ENCODE results near the gene PHF21B.

PHF21B gene

DNA sequence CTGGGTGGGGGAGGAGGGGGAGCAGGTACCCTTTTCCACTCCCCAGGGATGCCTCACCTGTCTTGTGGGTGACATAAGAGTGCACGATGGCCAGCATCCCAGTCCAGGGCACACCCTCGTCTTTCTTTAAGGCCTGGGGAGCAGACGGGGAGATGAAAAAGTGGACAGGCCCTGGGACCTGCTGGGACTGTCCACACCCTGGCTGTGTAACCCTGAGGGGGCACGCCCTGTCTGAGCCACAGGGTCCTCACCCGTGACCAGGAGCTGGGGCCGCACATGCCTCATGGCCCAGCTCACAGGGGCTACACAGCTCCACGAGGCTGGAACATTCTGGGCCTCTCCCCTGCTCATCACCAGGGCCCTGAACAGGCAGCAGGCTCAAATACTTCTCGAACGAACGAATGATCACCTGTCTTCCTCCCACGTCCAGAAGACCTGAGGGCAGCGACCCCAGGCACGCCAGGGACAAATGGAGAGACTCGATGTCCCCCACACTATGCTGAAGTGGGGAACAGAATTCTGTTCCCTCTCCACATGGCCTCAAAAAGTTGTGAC, 123.9 kb downstream of the PHF21B start:
- TF ChIP-seq REST (IDR thresholded peaks at IDR 0.05; ENCODE audit: low read depth): no peak
- no peak for TF ChIP-seq NFIC (IDR thresholded peaks at IDR 0.05)

DNA sequence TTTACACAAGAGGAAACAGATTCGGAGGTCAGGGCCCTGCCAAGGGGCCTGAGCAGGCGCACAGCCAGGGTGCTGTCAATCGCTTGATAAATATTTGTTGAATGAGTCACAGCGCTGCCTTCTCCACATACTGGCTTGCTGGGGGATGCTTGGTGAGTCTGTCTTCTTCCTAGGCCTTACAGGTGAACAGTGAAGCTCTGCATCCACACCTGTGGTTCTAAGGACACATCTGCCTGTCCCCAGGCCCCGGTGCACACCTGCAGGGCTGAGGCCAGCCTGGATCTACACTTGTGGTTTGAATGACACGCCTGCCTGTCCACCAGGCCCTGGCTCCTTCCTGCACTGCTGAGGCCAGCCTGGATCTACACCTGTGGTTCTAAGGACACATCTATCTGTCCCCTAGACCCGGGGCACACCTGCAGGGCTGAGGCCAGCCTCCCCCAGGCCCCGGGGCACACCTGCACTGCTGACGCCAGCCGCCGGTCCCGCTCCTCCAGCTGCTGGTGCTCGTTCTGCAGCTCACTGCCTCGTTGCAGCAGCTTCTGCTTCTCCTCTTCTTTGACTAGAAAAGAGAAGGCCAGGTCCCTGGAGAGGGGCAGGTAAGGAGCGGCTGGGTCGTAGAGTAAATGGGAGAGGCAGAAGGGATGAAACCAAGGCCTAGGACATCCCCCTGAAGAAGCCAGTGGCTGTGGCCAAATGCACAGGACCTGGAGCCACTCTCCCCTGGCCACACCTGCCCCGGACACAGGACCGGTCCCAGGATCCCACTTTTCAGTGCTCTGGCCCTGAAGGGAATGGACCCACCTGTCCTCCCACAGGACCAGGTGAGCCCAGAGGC, 124.6 kb downstream of the PHF21B start:
- no peak for TF ChIP-seq REST (IDR thresholded peaks at IDR 0.05; ENCODE audit: low read depth)
- TF ChIP-seq ZBTB7A (IDR thresholded peaks at IDR 0.05; ENCODE audit: low read depth): no peak
- no peak for TF ChIP-seq TCF12 (IDR thresholded peaks at IDR 0.05; ENCODE audit: low read depth)
- TF ChIP-seq CEBPB (IDR thresholded peaks at IDR 0.05): no peak
- TF ChIP-seq, protein P1, sequence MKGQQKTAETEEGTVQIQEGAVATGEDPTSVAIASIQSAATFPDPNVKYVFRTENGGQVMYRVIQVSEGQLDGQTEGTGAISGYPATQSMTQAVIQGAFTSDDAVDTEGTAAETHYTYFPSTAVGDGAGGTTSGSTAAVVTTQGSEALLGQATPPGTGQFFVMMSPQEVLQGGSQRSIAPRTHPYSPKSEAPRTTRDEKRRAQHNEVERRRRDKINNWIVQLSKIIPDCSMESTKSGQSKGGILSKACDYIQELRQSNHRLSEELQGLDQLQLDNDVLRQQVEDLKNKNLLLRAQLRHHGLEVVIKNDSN (IDR thresholded peaks at IDR 0.05): no peak
- no peak for TF ChIP-seq TAF1 (IDR thresholded peaks at IDR 0.05; ENCODE audit: low read depth)
- no peak for TF ChIP-seq RAD21 (IDR thresholded peaks at IDR 0.05; ENCODE audit: low read depth)
- TF ChIP-seq NFIC (IDR thresholded peaks at IDR 0.05): no peak
- no peak for TF ChIP-seq EGR1 (IDR thresholded peaks at IDR 0.05)
- TF ChIP-seq CREB1 (IDR thresholded peaks at IDR 0.05; ENCODE audit: low read depth): no peak
- TF ChIP-seq FOXM1 (IDR thresholded peaks at IDR 0.05; ENCODE audit: borderline replicate concordance, low read depth): no peak

DNA sequence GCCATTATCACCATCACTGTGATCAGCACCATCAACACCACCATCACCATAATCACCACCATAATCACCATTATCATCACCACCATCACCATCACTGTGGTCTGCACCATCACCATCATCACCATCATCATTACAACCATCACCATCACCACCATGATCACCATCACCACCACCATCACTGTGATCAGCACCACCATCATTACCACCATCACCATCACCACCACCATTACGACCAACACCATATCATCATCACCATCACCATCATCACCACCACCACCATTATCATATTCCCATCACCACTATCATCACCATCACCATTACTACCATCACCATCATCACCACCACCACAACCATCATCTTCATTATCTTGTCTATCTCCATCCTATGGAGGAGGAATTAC, 125.2 kb downstream of the PHF21B start:
- TF ChIP-seq NFIC (IDR thresholded peaks at IDR 0.05): no peak

- TF ChIP-seq REST (IDR thresholded peaks at IDR 0.05; ENCODE audit: low read depth): no peak
- TF ChIP-seq RAD21 (IDR thresholded peaks at IDR 0.05; ENCODE audit: low read depth): no peak
- TF ChIP-seq TCF12 (IDR thresholded peaks at IDR 0.05; ENCODE audit: low read depth): no peak
- TF ChIP-seq FOXM1 (IDR thresholded peaks at IDR 0.05; ENCODE audit: borderline replicate concordance, low read depth): no peak
- TF ChIP-seq TAF1 (IDR thresholded peaks at IDR 0.05; ENCODE audit: low read depth): no peak
- TF ChIP-seq EP300 (IDR thresholded peaks at IDR 0.05; ENCODE audit: borderline replicate concordance): no peak
- no peak for TF ChIP-seq TEAD4 (IDR thresholded peaks at IDR 0.05)
- TF ChIP-seq ZBTB7A (IDR thresholded peaks at IDR 0.05; ENCODE audit: low read depth): no peak
- TF ChIP-seq CEBPB (IDR thresholded peaks at IDR 0.05): no peak
- no peak for TF ChIP-seq EGR1 (IDR thresholded peaks at IDR 0.05)
- no peak for TF ChIP-seq CREB1 (IDR thresholded peaks at IDR 0.05; ENCODE audit: low read depth)
- TF ChIP-seq, protein P1 (IDR thresholded peaks at IDR 0.05): no peak
- no peak for TF ChIP-seq YY1 (IDR thresholded peaks at IDR 0.05; ENCODE audit: low read depth)
Observed at GRCh38 chr22:44883011-44883421, 126.8 kb downstream of the PHF21B start.

GRCh38 chr22:44882226-44882905, 127.4 kb downstream of the PHF21B start:
- TF ChIP-seq YY1 (IDR thresholded peaks at IDR 0.05; ENCODE audit: low read depth): no peak

All from Ishikawa (cell line).